ENCODE results near the gene CPNE5. TPM values are rescaled to one million over a fixed set of nuclear protein-coding genes. Genes with fewer than 3 reads are reported as not detected.

Gene CPNE5
- total RNA-seq, 4 donors from 2014 or later: 1.1 to 4.6 (median 2.9) TPM

GRCh38 chr6:36797055-36797454, 42.2 kb downstream of the CPNE5 start:
- H3K9me3 ChIP-seq: no peaks in the 10 kb centered on the region
- no peak for DNase-seq
- H3K4me3 ChIP-seq (replicated peaks in 1 of 3): no peak overlapping the region
- H3K4me1 ChIP-seq: no peaks in the 10 kb centered on the region
- TF ChIP-seq POLR2A (IDR thresholded peaks at IDR 0.05) (no peak), CTCF (IDR thresholded peaks at IDR 0.05) (no peak)
- no peak overlapping the region for H3K27ac ChIP-seq
- 94 to 97% methylated on average over 12 of the region's 12 CpGs for WGBS, 2 donors
- H3K36me3 ChIP-seq: no peaks in the 10 kb centered on the region
- intact Hi-C loops (cut with DNase I): no loop called here
- no peaks in the 10 kb centered on the region for H3K27me3 ChIP-seq

GRCh38 chr6:36794713-36795065, 44.6 kb downstream of the CPNE5 start:
- Histone ChIP-seq H3K4me3 (replicated peaks in 1 of 3) (no peak overlapping the region), H3K9me3 (no peaks in the 10 kb centered on the region), H3K27me3 (no peaks in the 10 kb centered on the region), H3K4me1 (no peaks in the 10 kb centered on the region), H3K27ac (no peak overlapping the region), H3K36me3 (no peaks in the 10 kb centered on the region)
- intact Hi-C loops (cut with DNase I): no loop called here
- no peak for TF ChIP-seq POLR2A (IDR thresholded peaks at IDR 0.05)
- 76 to 89% methylated on average over 5 of the region's 5 CpGs for WGBS, 2 donors
- no peak for DNase-seq

GRCh38 chr6:36793913-36794712, 45.1 kb downstream of the CPNE5 start:
- no peak for TF ChIP-seq CTCF (IDR thresholded peaks at IDR 0.05)
- TF ChIP-seq POLR2A (IDR thresholded peaks at IDR 0.05): no peak
- no peaks in the 10 kb centered on the region for H3K9me3 ChIP-seq
- no peaks in the 10 kb centered on the region for H3K4me1 ChIP-seq
- H3K4me3 ChIP-seq (replicated peaks in 1 of 3): no peak overlapping the region
- intact Hi-C loops (cut with DNase I): no loop called here
- DNase-seq: no peak
- WGBS, 2 donors: 46 to 60% methylated on average over 15 to 17 of the region's 19 CpGs
- H3K27ac ChIP-seq: no peak overlapping the region
- no peaks in the 10 kb centered on the region for H3K36me3 ChIP-seq
- no peaks in the 10 kb centered on the region for H3K27me3 ChIP-seq

- no peak overlapping the region for H3K27ac ChIP-seq
- intact Hi-C loops (cut with DNase I): no loop called here
- TF ChIP-seq POLR2A (IDR thresholded peaks at IDR 0.05) (no peak), CTCF (IDR thresholded peaks at IDR 0.05) (no peak)
- H3K27me3 ChIP-seq: no peaks in the 10 kb centered on the region
- 85 to 86% methylated on average over 9 of the region's 9 CpGs for WGBS, 2 donors
- no peaks in the 10 kb centered on the region for H3K9me3 ChIP-seq
- H3K4me1 ChIP-seq: no peaks in the 10 kb centered on the region
- DNase-seq: no peak
- no peaks in the 10 kb centered on the region for H3K36me3 ChIP-seq
- H3K4me3 ChIP-seq (replicated peaks in 1 of 3): no peak overlapping the region
Measured at GRCh38 chr6:36793296-36793912, 45.8 kb downstream of the CPNE5 start.

GRCh38 chr6:36791521-36792135, 47.6 kb downstream of the CPNE5 start:
- no peak overlapping the region for H3K4me3 ChIP-seq (replicated peaks in 1 of 3)
- TF ChIP-seq POLR2A (IDR thresholded peaks at IDR 0.05): no peak
- TF ChIP-seq CTCF (IDR thresholded peaks at IDR 0.05): no peak
- intact Hi-C loops (cut with DNase I): no loop called here

More at GRCh38 chr6:36791521-36792135, 47.6 kb downstream of the CPNE5 start:
- H3K27ac ChIP-seq: no peak overlapping the region
- no peaks in the 10 kb centered on the region for H3K27me3 ChIP-seq
- no peak for DNase-seq
- H3K36me3 ChIP-seq: no peaks in the 10 kb centered on the region
- H3K4me1 ChIP-seq: no peaks in the 10 kb centered on the region
- H3K9me3 ChIP-seq: no peaks in the 10 kb centered on the region
- 72 to 73% methylated on average over 9 to 10 of the region's 10 CpGs for WGBS, 2 donors

All from thyroid gland (tissue), 4 donors.